ENCODE data around the gene PEX14. TPM values are rescaled to one million over a fixed set of nuclear protein-coding genes. Genes with fewer than 3 reads are reported as not detected.

PEX14 gene
- total RNA-seq, 1 experiment from 2014 or later: 36.0 TPM

GRCh38 chr1:10669570-10669969 is 194.8 kb downstream of the PEX14 start:
- in situ Hi-C loops (cut with HindIII; ENCODE audit: low pct_unique_long_range_greater_than_20kb, low sequenced_read_pairs) (no loop called here), intact Hi-C loops (cut with micrococcal nuclease; ENCODE audit: unreplicated experiment) (no loop called here)
- Histone ChIP-seq H3K36me3 (ENCODE audit: control insufficient read depth, insufficient read depth, low read length) (no peaks in the 10 kb centered on the region), H3K9me3 (ENCODE audit: control insufficient read depth, insufficient read depth, low read depth, low read length) (no peaks in the 10 kb centered on the region), H3K27me3 (ENCODE audit: control insufficient read depth, insufficient read depth, low read length) (no peaks in the 10 kb centered on the region), H3K4me3 (ENCODE audit: low read depth in 2 of 2, low read length in 2 of 2) (no peak overlapping the region), H3K27ac (ENCODE audit: low read length) (no peak overlapping the region), H3K4me1 (ENCODE audit: control insufficient read depth, insufficient read depth, low read length) (peaks cover under 1% of the 10 kb centered on the region; the same call in 1 of the 2 replicates)
- no peak for DNase-seq (ENCODE audit: low read depth, low spot score)
- no TSS peak for BruUV-seq (replicated peaks)
- TF ChIP-seq REST (IDR thresholded peaks at IDR 0.05; ENCODE audit: insufficient read depth in 1 of 2, low read depth in 2 of 2, low read length in 1 of 2) (no peak), TCF7L2 (IDR thresholded peaks at IDR 0.05; ENCODE audit: low read depth, low read length) (no peak), POLR2AphosphoS5 (IDR thresholded peaks at IDR 0.05; ENCODE audit: low read depth, low read length) (no peak), SIN3A (IDR thresholded peaks at IDR 0.05; ENCODE audit: borderline replicate concordance, insufficient read depth, low read depth, low read length) (no peak), CTCF (IDR thresholded peaks at IDR 0.05) (no peak)
- POLR2A ChIA-PET: no interaction called here
- no peak for ATAC-seq
- CTCF ChIA-PET: no interaction called here

- intact Hi-C loops (cut with micrococcal nuclease; ENCODE audit: unreplicated experiment): no loop called here
- in situ Hi-C loops (cut with HindIII; ENCODE audit: low pct_unique_long_range_greater_than_20kb, low sequenced_read_pairs): no loop called here
- Histone ChIP-seq H3K4me1 (ENCODE audit: control insufficient read depth, insufficient read depth, low read length) (peaks cover 7% of the 10 kb centered on the region; the same call in 1 of the 2 replicates), H3K27ac (ENCODE audit: low read length) (no peak overlapping the region), H3K36me3 (ENCODE audit: control insufficient read depth, insufficient read depth, low read length) (no peaks in the 10 kb centered on the region), H3K27me3 (ENCODE audit: control insufficient read depth, insufficient read depth, low read length) (no peaks in the 10 kb centered on the region), H3K9me3 (ENCODE audit: control insufficient read depth, insufficient read depth, low read depth, low read length) (no peaks in the 10 kb centered on the region), H3K4me3 (ENCODE audit: low read depth in 2 of 2, low read length in 2 of 2) (no peak overlapping the region)
- POLR2A ChIA-PET: no interaction called here
- TF ChIP-seq POLR2AphosphoS5 (IDR thresholded peaks at IDR 0.05; ENCODE audit: low read depth, low read length) (no peak), CTCF (IDR thresholded peaks at IDR 0.05) (no peak), REST (IDR thresholded peaks at IDR 0.05; ENCODE audit: insufficient read depth in 1 of 2, low read depth in 2 of 2, low read length in 1 of 2) (no peak), SIN3A (IDR thresholded peaks at IDR 0.05; ENCODE audit: borderline replicate concordance, insufficient read depth, low read depth, low read length) (no peak), TCF7L2 (IDR thresholded peaks at IDR 0.05; ENCODE audit: low read depth, low read length) (no peak)
- DNase-seq (ENCODE audit: low read depth, low spot score): no peak
- ATAC-seq: no peak
- no TSS peak for BruUV-seq (replicated peaks)
- CTCF ChIA-PET: no interaction called here
These were observed 195.4 kb downstream of the PEX14 start for GRCh38 chr1:10670190-10670589.

Data from Panc1 (cell line).